OCI-LY7 (cell line): ENCODE measurements around the gene ADCY3. TPM values are rescaled to one million over a fixed set of nuclear protein-coding genes. Genes with fewer than 3 reads are reported as not detected.

Experiments
- BruUV-seq: library from RNA; stranded (reverse); fragments of 400-500 nt; replicated peaks from 2 replicates; lab custom pipeline; 2021; lab: Mats Ljungman, UMichigan
- CTCF ChIA-PET: fragments of 300-600 bp; sonication (Branson Sonifier 250); formaldehyde crosslinking; loops from one replicate; lab custom pipeline; 2022; ENCODE audit warnings: antibody characterized with exemption; ENCODE audit not compliant: unreplicated experiment; lab: Charles Lee
- POLR2A ChIA-PET: fragments of 300-600 bp; sonication (Branson Sonifier 250); formaldehyde crosslinking; loops from one replicate; lab custom pipeline; 2022; ENCODE audit warnings: antibody characterized with exemption; lab: Charles Lee
- DNase-seq: peaks from one replicate; pipeline ENCODE4 v3.0.0-alpha.2; 2015; ENCODE audit warnings: low spot score
- H2AFZ ChIP-seq: fragments of 200-600 bp; sonication (generic), shearing (Covaris generic); 2 replicates; pipeline ENCODE4 v1.6.1; 2014; ENCODE audit warnings: mild to moderate bottlenecking, antibody characterized with exemption, low read length, moderate library complexity
- H3K27ac ChIP-seq: fragments of 200-600 bp; sonication (generic); 2 replicates; pipeline ENCODE4 v1.5.1; 2014; ENCODE audit warnings: mixed run types, low read depth, mild to moderate bottlenecking, moderate library complexity, low read length, inconsistent platforms; ENCODE audit not compliant: poor library complexity, severe bottlenecking
- H3K36me3 ChIP-seq: fragments of 200-600 bp; sonication (generic); 2 replicates; pipeline ENCODE4 v1.6.1; 2014; ENCODE audit warnings: mild to moderate bottlenecking, antibody characterized with exemption, low read length, moderate library complexity, mixed read lengths; ENCODE audit not compliant: insufficient read depth
- H3K4me1 ChIP-seq: fragments of 200-600 bp; sonication (generic); 2 replicates; pipeline ENCODE4 v1.5.1; 2014; ENCODE audit warnings: mild to moderate bottlenecking, low read length; ENCODE audit not compliant: insufficient read depth, poor library complexity, severe bottlenecking
- H3K4me2 ChIP-seq: fragments of 200-600 bp; sonication (generic); 2 replicates; pipeline ENCODE4 v1.6.1; 2014; ENCODE audit warnings: mild to moderate bottlenecking, low read length
- H3K4me3 ChIP-seq: fragments of 200-600 bp; sonication (generic); 2 replicates; pipeline ENCODE4 v1.5.1; 2014; ENCODE audit warnings: mild to moderate bottlenecking, low read depth, low read length; ENCODE audit not compliant: poor library complexity, severe bottlenecking
- H3K79me2 ChIP-seq: fragments of 200-600 bp; sonication (generic); 2 replicates; pipeline ENCODE4 v1.6.1; 2016; ENCODE audit warnings: low read depth, mild to moderate bottlenecking, low read length, moderate library complexity, mixed read lengths; ENCODE audit not compliant: insufficient read depth
- H3K9me2 ChIP-seq: fragments of 200-600 bp; sonication (generic); 2 replicates; pipeline ENCODE4 v1.6.1; 2016; ENCODE audit warnings: mild to moderate bottlenecking, low read length, mixed read lengths; ENCODE audit not compliant: insufficient read depth
- H3K9me3 ChIP-seq: fragments of 200-600 bp; sonication (generic); 2 replicates; pipeline ENCODE4 v1.6.1; 2014; ENCODE audit warnings: mild to moderate bottlenecking, mixed run types, low read length, mixed read lengths
- H4K20me1 ChIP-seq: fragments of 200-600 bp; sonication (generic); 2 replicates; pipeline ENCODE4 v1.6.1; 2014; ENCODE audit warnings: mild to moderate bottlenecking, antibody characterized with exemption, low read length, moderate library complexity, mixed read lengths; ENCODE audit not compliant: insufficient read depth
- EZH2phosphoT487 ChIP-seq: fragments of 200-600 bp; sonication (generic); IDR thresholded peaks from 2 replicates; pipeline ENCODE4 v1.6.1; 2018; ENCODE audit warnings: low read depth, borderline replicate concordance, mild to moderate bottlenecking, mixed run types, antibody characterized with exemption, low read length, moderate library complexity, mixed read lengths
- intact Hi-C: fragments of 100-400 bp; cut with micrococcal nuclease; formaldehyde crosslinking; loops from one replicate; pipeline ENCODE4 v1.10.0; 2022; ENCODE audit not compliant: unreplicated experiment
- total RNA-seq, 2 experiments: library from RNA; depleted of rRNA in 1 of 2; stranded (reverse); fragments of >200 nt in 1 of 2; shearing (Covaris generic) in 1 of 2; gene quantifications; 2 replicates each; pipeline ENCODE4 v1.2.3, GENCODE V29; 2014 to 2022
- TF ChIP-seq, protein P1 (sequence below): fragments of 200-600 bp; sonication (generic); conservative IDR thresholded peaks from 2 replicates; pipeline ENCODE4 v1.5.1; 2014; ENCODE audit warnings: mild to moderate bottlenecking, antibody characterized with exemption, low read length, moderate library complexity, mixed read lengths

ADCY3 gene
- total RNA-seq, 2 experiments from 2014 or later: 45.8 to 55.0 TPM

DNA sequence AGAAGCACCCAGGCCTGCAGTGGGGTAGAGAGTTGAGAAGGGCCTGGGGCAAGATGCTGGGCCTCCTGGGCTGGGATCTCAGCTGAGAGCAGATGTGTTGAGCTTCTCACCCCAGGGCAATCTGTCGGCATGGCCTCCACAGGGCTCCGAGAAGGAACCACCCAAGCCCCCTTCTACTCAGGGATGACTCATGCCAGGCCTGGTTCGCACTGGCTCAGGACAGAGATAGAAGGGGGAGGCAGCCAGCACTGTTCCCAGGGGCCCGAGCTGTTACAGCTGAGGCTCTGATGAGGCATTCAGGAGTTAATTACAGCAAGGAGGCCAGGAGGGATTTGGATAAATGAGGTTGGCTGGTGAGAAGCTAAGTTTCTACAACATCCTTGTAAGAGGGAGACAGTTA is 64.3 kb downstream of the ADCY3 start:
- BruUV-seq: no TSS peak
- CTCF ChIA-PET: interaction anchor here (0.5 kb wide), 1 partner anchor 20 kb away, joined by 6 read pairs; no protein-coding TSS in a partner anchor
- H2AFZ ChIP-seq: no peak overlapping the region

DNA sequence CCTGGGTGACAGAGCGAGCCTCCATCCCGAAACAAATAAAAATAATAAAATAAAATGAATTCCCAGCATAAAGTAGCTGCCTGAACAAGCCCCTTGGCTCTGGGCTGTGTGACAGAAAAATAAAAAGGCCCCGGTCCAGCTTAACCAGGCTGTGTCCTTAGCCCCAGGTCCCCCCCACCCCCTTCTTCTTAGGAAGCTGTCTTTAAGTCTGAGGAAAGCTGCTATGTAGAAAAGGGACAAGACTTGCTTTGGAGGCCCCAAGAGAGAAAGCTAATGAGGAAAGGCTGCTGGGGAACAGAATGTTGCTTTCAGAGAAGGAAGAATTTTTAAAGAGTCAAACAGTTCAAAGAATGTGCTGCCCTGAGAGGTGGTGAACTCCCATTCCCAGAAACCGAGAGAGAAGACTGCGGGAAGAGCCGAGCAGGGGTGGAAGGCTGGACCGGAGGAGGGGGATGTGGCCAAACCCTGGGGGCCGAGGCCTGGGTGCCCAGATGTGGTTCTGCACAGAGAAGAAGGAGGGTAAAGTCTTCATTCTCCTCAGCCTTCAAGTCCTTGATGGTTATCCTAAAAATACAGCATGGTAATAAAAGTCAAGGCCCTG is 64.9 kb downstream of the ADCY3 start:
- H3K27ac ChIP-seq: no peak overlapping the region
- no peak for DNase-seq
- intact Hi-C loops: no loop called here
- H3K4me1 ChIP-seq: no peaks in the 10 kb centered on the region
- peaks cover 23% of the 10 kb centered on the region for H3K36me3 ChIP-seq
- H3K4me2 ChIP-seq: no peak overlapping the region
- H3K9me2 ChIP-seq: no peaks in the 10 kb centered on the region
- no peak overlapping the region for H2AFZ ChIP-seq
- no peaks in the 10 kb centered on the region for H3K9me3 ChIP-seq
- H4K20me1 ChIP-seq: no peaks in the 10 kb centered on the region
- H3K4me3 ChIP-seq: no peak overlapping the region
- H3K79me2 ChIP-seq: no peaks in the 10 kb centered on the region
- no TSS peak for BruUV-seq
- POLR2A ChIA-PET: no interaction called here
- CTCF ChIA-PET: no interaction called here
- TF ChIP-seq EZH2phosphoT487: no peak
- TF ChIP-seq, protein P1, sequence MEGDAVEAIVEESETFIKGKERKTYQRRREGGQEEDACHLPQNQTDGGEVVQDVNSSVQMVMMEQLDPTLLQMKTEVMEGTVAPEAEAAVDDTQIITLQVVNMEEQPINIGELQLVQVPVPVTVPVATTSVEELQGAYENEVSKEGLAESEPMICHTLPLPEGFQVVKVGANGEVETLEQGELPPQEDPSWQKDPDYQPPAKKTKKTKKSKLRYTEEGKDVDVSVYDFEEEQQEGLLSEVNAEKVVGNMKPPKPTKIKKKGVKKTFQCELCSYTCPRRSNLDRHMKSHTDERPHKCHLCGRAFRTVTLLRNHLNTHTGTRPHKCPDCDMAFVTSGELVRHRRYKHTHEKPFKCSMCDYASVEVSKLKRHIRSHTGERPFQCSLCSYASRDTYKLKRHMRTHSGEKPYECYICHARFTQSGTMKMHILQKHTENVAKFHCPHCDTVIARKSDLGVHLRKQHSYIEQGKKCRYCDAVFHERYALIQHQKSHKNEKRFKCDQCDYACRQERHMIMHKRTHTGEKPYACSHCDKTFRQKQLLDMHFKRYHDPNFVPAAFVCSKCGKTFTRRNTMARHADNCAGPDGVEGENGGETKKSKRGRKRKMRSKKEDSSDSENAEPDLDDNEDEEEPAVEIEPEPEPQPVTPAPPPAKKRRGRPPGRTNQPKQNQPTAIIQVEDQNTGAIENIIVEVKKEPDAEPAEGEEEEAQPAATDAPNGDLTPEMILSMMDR: no peak

More for the DNA sequence above, 64.3 kb downstream of the ADCY3 start:
- POLR2A ChIA-PET: no interaction called here
- intact Hi-C loops: no loop called here
- Histone ChIP-seq H3K4me2 (no peak overlapping the region), H3K79me2 (no peaks in the 10 kb centered on the region), H3K9me2 (no peaks in the 10 kb centered on the region), H3K4me1 (no peaks in the 10 kb centered on the region), H3K4me3 (no peak overlapping the region), H3K9me3 (no peaks in the 10 kb centered on the region), H3K27ac (no peak overlapping the region), H4K20me1 (no peaks in the 10 kb centered on the region), H3K36me3 (peaks cover 23% of the 10 kb centered on the region)
- no peak for DNase-seq
- TF ChIP-seq EZH2phosphoT487: no peak
- TF ChIP-seq, protein P1: no peak

DNA sequence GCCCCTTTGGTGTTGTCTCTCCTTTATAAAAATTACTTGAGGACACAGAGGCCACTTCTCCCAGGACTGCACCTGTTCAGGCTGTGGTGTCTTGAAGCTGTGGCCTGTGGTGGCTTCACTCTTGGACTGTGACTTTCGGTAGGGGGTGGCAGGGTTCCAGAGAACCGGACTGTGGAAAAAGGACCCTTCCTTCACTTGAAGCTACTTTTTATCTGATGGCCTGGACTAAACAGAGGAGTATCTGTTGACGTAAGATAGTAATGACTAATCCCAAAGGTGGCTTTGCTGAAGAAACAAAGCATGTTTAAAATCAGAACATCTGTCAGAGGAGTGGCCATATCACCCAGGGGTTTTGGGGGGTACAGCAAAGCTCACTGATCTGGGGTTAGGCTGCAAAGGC is 66.0 kb downstream of the ADCY3 start:
- Histone ChIP-seq H3K4me1 (no peaks in the 10 kb centered on the region), H4K20me1 (no peaks in the 10 kb centered on the region), H3K9me2 (no peaks in the 10 kb centered on the region), H3K36me3 (peaks cover 26% of the 10 kb centered on the region), H3K4me2 (no peak overlapping the region), H3K79me2 (no peaks in the 10 kb centered on the region), H3K4me3 (no peak overlapping the region), H3K27ac (no peak overlapping the region), H2AFZ (no peak overlapping the region), H3K9me3 (no peaks in the 10 kb centered on the region)
- POLR2A ChIA-PET: no interaction called here
- TF ChIP-seq, protein P1: no peak
- no peak for TF ChIP-seq EZH2phosphoT487
- BruUV-seq: no TSS peak
- CTCF ChIA-PET: no interaction called here
- DNase-seq: no peak
- intact Hi-C loops: no loop called here
